ENCODE measurements around the gene CDK5R2.

CDK5R2 gene

GRCh38 chr2:218962859-218963492 lies 3.5 kb downstream of the CDK5R2 start:
- peak; percentile 82 to 93 for DNase-seq

GRCh38 chr2:218963601-218964000 lies 4.1 kb downstream of the CDK5R2 start:
- no peak for DNase-seq

GRCh38 chr2:218964041-218964771 lies 4.7 kb downstream of the CDK5R2 start:
- no peak for DNase-seq

GRCh38 chr2:218970894-218971293 lies 11.4 kb downstream of the CDK5R2 start:
- DNase-seq = no peak

- DNase-seq = no peak
These were observed 15.8 kb downstream of the CDK5R2 start for GRCh38 chr2:218975060-218975777.

GRCh38 chr2:218979846-218980734 lies 20.6 kb downstream of the CDK5R2 start:
- DNase-seq = peak; percentile 69 to 90

GRCh38 chr2:218980735-218981389 lies 21.4 kb downstream of the CDK5R2 start:
- no peak for DNase-seq

- no peak for DNase-seq
These were observed 22.0 kb downstream of the CDK5R2 start for GRCh38 chr2:218981390-218981880.

GRCh38 chr2:218981881-218982585 lies 22.6 kb downstream of the CDK5R2 start:
- no peak for DNase-seq

GRCh38 chr2:218982586-218983262 lies 23.3 kb downstream of the CDK5R2 start:
- no peak for DNase-seq

- no peak for DNase-seq
These were observed 23.9 kb downstream of the CDK5R2 start for GRCh38 chr2:218983263-218983933.

- no peak for DNase-seq
These were observed 24.4 kb downstream of the CDK5R2 start for GRCh38 chr2:218983934-218984238.

- no peak for DNase-seq
These were observed 25.0 kb downstream of the CDK5R2 start for GRCh38 chr2:218984239-218985020.

GRCh38 chr2:218985021-218985324 lies 25.5 kb downstream of the CDK5R2 start, which contains the start of gene FEV:
Gene FEV, minus strand, starts transcription at chr2:218985184. Its CDS starts 109 bp downstream, at chr2:218985075.
- DNase-seq = no peak

GRCh38 chr2:218985325-218986091 lies 26.0 kb downstream of the CDK5R2 start:
- DNase-seq = no peak

GRCh38 chr2:218986148-218986761 lies 26.8 kb downstream of the CDK5R2 start:
- no peak for DNase-seq

GRCh38 chr2:218988164-218988563 lies 28.7 kb downstream of the CDK5R2 start:
- no peak for DNase-seq

- DNase-seq = no peak
These were observed 29.2 kb downstream of the CDK5R2 start for GRCh38 chr2:218988650-218989049.
